Activated T-helper 1 cell treated with Interleukin-2 at 50 U/mL for 16 hours (primary cell): Measurements from ENCODE around the gene CHAF1B.
A peak's percentile ranks its signal among the peaks of the same experiment; 100 is the strongest.

ENCODE experiments used
- DNase-seq: peaks from one replicate; pipeline ENCODE4 v3.0.0-alpha.2; 2020; ENCODE audit warnings: low read depth

The CHAF1B gene

DNA sequence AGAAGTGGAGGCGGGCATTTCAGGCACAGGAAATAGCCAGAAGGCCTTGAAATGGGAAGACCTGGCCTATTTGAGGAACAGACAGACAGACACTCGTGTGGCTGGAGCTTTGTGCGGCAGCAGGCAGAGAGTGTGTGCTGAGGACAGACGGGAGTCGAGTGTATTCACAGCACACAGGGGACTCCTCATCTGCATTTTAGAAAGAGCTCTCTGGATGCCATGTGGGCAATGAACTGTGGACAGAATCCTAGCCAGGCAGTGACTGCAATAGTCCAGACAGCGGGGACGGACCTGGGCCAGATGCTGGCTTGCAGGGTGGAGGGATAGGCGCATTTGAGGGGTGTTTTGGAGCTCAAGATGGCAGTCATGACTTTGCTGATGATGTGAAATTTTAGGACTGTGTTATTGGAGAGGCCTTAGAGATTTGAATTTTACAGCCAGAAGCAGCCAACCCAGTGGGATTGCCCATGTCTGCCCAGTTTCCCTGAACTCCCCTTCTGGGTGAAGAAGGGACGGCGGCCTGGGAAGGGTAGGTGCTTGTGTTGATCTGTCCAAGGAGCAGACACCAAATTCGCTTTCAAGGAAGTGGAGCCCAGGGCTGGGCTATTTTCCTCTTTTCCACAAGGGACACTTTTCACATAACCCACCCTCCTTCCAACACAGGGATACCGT lies 43.7 kb downstream of the CHAF1B start:
- no peak for DNase-seq

DNA sequence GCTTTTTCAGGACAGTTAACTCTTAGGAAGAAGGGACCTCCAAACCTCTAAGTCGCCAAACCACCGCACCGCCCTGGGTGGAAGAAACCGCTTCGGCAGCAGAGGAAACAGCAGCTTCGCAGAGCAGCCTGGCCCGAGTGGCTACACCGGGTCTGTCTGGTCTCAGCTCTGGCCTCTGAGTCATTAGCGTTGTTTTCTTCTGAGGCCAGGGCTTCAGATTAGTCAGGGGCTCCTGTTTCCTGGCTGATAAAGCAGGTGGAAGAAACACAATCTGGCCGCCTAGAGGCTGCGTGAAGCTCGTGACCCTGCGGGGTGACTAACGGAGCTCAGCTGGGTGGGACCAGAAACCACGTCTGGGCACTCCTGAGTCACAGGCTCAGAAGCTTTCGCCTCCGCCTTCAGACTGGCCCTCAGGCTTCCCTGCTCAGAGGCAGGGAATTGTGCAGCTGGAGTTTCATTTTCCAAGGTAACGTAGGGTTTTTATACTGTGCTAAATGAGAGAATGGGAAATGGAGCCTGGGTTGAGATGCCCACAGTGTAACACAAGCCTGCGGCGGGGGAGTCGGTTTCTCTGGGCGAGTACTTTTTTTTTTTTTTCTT lies 44.9 kb downstream of the CHAF1B start:
- DNase-seq: peak; percentile 55

DNA sequence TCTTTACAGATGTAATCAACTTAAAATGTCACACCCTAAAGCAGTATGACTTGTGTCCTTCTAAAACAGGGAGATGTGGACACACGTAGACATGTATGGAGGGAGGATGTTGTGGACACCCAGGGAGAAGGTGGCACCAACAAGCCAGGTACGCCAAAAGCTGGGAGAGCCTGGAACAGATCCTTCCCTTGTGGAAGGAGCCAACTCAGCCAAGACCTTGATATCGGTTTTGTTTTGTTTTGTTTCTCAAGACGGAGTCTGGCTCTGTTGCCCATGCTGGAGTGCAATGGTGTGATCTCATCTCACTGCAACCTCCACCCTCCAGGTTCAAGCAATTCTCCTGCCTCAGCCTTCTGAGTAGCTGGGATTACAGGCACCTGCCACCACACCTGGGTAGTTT lies 45.6 kb downstream of the CHAF1B start:
- DNase-seq: no peak

DNA sequence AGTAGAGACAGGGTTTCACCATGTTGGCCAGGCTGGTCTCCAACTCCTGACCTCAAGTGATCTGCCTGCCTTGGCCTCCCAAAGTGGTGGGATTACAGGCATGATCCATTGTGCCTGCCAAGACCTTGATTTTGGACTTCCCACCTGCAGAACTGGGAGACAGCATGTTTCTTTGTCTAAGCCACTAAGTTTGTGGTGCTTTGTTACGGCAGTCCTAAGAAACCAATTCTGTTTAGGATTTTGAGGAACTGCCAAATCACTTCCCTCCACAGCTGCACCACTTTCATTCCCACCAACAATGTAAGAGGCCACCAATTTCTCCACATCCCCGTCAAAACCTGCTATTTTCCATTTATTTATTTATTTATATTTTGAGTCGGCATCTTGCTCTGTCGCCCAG lies 46.1 kb downstream of the CHAF1B start:
- no peak for DNase-seq

DNA sequence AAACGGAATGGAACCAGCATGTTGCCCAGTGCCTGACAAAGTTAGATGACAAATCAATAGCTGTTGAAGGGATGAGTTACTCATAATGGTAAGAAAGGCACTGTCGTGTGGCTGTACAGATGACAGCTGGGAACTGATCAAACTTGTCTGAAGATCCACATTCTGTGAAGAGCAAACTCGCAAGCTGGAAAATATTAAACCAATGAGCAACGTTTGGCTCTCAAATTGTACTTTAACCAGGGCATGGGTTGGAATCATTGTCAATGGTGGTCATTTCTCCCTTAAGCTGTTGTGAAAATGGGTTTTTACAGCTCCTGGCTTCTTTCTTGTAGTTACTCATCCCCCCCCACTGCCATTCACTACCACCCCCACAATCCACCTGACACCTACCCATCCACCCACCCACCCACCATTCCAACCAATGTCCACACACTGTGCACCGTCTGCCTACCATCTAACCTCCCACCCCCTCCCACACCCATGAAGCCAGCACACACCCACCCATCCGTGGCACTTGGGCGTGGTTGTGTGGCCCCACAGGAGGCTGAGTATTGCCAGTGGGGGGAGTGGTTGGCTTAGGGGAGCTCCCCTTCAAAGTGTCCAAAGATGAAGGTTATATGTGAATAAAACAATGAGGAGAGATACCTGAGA lies 48.0 kb downstream of the CHAF1B start:
- no peak for DNase-seq

DNA sequence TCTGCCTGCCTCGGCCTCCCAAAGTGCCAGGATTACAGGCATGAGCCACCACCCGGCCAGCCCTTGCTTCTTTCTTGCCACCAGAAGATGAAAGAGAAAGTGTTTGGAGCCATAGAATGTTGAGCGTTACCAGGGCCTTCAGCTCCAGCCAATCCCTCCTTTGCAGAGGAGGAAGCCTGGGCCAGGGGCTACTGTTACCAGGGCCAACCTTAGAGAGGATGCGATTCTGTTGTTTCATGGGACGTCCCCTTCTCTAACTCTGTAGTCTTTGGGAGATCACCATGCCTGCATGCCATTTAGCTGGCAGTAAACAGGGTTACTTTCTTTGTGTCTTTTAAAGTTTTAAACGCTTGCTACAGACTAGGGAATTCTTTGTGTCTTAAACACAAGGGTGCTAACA lies 49.0 kb downstream of the CHAF1B start:
- no peak for DNase-seq

DNA sequence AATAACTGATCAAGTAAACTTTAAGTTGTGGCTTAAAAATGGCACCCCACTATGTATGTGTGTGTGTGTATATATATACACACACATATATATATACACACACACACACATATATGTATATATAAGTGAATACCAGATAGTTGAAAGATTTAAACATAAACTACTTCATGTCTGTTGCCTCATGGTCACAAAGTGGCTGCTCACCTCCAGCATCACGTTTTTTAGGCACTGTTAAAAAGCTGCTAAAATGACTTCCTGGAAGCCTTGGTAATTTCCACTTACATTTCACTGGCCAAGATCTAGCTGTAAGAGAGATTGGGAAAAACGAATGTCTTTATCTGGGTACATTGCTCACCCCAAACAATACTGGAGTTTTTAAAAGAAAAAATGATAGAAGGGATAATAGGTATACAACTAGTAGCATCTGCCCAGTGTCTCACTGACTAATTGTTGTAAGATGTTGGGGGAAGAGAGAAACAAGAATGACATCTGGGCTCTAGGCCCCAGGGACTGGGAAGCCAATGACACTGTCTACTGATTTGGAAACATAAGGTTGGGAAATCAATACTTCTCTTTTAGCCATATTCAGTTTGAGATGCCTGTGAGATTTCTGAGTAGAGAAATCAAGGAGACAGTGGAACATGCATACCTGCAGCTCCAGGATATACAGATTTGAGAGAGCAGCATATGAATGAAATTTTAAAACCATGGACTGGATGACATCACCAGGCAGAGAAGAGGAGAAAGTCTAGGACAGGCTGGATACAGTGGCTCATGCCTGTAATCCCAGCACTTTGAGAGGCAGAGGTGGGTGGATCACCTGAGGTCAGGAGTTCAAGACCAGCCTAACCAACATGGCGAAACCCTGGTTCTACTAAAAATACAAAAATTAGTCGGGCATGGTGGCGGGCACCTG lies 51.9 kb downstream of the CHAF1B start:
- no peak for DNase-seq

DNA sequence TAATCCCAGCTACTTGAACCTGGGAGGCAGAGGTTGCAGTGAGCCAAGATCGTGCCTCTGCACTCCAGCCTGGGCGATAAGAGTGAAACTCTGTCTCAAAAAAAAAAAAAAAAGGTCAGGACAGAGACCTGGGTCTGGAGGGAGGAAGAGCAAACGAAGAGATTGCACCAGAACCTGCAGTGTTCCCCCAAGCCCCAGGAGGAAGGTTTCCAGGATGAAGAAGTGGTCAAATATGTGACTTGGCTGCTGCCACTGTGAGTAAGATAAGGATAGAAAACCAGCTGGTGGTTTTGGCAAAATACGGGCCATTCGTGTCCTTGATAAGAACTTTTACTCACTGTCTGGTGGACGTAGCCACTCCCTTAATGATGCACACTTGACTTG lies 52.5 kb downstream of the CHAF1B start:
- no peak for DNase-seq

DNA sequence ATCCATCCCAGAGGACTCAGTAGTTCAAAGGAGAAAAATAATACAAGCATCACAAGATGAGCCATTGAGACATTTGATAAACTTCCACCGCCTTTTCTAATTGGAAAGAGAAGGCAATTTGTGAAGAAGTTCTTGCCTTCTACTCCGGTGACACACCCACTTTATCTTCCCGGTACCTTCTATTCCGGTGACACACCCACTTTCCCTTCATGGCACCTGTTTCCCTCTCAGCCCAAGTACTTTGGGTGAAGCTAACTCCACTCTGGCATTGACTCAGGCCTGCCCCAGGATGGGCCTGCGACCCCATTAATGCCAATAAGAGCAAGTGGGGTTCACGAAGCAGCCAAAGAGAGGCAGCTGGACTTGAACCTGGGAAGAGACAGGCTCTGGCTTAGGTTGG lies 56.5 kb downstream of the CHAF1B start:
- DNase-seq: no peak

DNA sequence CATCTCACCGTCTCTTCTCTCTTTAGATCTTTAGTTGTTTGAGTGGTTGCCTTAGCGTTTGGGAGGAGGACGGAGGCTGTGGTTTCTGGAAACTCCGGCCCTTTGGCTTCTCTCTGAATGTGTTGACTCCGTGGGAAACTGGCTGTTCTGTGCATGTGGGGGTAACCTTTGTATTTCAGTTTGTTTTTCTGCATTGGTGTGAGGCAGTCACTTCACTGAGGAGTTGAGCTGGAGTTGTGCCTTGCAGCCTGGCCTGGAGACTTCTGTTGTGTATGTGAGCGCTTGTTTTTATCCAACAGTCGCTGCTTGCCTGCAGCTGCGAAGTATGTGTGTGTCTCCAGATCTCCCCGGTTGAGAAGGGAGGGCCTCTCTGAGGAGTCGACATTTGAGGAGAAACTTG lies 61.1 kb downstream of the CHAF1B start:
- DNase-seq: no peak

DNA sequence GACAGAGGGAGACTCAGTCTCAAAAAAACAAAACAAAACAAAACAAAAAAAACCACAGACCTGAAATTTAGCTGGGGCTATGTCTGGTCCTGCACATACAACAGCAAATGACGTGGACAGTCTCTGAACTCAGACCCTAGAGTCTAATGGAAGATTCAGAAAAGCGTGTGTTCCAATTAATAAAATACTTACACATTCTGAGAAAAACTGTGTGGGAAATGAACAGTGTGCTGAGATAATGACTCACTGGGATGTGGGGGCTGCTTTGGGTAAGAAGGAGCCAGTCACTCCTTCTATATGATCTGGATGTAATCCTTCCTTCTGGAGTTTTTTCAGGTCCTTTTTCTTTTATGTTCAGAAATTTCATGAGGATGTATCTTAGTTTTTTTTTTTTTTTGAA lies 65.3 kb downstream of the CHAF1B start:
- DNase-seq: no peak

DNA sequence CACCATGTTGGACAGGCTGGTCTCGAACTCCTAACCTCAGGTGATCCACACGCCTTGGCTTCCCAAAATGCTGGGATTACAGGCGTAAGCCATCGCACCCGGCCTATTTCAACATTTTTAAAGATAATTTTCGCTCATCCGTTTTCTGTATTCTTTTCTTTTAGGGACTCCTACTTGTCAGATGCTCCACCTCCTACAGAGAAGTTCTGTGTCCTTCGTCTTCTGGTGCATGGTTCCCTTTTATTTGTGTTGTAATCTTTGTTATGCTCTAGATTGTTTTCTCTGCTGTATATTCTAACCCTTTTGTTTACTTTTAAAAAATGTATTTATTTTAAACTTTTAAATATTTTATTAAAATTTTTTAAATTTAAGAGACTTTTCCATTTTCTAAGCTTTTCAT lies 66.3 kb downstream of the CHAF1B start:
- no peak for DNase-seq

DNA sequence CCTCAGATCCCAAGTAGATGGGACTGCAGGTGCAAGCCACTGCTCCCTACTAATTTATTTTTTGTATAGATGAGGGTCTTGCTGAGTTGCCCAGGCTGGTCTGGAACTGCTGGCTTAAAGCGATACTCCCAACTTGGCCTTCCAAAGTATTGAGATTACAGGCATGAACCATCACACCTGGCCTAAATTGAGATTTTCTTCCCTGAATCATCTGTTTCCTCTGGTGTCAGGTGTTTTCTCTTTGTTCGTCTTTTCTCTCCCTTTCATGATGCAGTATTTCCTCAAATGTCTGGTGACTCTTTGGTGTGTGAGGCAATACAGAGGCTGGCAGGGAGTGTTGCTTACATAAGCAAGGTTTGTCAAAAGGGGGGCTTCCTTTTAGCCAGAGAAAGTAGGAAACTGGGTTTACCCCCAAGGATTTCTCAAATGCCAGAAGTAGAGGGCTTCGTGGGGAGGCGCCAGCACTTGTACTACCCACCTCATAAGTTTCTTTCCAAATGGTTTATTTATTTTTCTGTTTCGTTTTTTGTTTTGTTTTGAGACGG lies 67.2 kb downstream of the CHAF1B start:
- DNase-seq: no peak

DNA sequence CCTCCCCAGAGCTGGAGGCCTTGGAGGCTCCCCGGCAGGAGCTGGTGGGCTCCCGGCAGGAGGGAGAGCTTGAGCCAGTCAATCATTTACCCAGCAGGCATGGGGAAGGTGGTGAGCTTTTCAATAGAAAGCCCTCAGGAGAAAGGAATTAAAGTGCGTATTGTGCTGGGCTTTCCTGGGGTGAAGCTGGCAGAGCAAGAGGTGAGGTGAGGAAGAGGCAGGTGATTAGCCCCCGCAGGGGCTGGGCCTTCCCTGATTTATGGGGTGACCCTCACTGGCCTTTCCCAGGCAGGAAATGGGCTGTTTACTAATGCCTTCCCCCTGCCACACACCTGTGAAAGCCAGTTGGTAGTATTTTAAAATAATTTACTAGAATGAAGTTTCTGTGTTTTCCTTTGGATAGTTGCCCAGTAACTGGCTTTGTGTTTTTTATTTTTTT lies 68.9 kb downstream of the CHAF1B start:
- DNase-seq: no peak

DNA sequence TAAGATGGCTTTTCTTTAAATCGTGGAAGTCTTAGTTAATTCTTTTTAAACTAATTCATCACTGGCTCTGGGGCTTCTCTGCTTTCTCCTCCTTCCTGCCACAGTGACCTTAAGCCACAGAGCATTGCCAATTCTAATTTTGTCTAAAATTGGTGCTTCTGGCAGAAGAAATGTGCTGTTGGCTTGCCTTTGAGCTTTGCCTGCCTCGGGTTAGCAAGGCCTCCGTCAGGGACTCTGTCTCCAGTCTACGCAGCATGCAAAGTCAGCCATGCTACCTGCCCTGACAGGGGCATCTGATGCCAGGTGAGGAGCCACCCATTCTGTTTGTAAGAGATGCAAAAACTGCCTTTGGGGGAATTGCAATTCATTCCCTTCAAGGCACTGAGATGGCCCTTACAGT lies 69.5 kb downstream of the CHAF1B start:
- DNase-seq: no peak

DNA sequence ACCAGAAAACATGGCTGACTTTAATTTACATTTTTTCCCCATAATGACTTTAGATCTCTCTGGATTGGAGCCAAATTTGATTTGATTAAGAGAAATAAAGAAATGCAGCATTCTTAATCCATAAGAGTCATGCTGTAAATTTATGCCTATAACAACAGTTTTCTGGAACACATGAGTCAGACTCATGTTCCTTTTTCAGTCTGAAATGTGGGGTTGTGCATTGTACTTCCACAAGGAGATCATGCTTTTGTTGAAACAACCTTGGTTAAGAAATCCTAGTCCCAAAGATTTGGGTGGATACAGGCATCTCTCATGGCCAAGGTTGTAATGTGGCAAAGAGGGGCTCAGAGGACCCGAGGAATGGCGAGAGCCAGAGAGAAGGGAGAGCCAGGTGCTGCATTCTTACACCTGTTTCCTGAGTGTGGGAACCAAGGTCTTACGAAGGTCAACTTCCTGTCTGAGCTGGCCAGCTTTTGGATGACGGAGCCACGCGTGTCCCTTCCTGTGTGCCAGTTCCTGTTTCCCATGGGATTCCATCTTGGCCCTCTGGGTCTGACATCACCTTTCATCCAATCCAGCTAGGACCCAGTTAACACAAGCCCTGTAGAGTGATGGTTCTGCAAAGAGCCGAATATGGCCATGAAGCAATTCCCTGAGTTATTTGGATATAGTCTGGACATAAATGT lies 71.7 kb downstream of the CHAF1B start:
- no peak for DNase-seq

DNA sequence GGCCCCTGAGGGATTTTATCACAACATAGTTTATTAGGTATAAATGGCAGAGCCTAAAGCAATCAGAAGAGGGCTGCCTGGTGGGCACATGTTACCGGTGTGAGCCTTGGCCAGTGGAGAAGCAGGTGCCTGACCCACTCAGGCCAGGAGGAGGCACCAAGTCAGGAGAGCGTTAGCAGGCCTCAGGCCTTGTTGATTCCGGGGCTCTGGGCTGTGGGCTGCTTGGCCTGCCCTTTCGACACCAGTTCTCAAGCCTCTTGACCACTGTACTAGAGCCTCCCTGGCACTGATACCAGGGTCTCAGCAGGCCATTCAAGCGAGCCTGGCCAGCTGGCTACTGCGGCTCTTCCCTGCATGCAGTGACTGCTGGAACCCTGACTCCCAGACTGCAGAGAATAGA lies 73.9 kb downstream of the CHAF1B start:
- DNase-seq: no peak

DNA sequence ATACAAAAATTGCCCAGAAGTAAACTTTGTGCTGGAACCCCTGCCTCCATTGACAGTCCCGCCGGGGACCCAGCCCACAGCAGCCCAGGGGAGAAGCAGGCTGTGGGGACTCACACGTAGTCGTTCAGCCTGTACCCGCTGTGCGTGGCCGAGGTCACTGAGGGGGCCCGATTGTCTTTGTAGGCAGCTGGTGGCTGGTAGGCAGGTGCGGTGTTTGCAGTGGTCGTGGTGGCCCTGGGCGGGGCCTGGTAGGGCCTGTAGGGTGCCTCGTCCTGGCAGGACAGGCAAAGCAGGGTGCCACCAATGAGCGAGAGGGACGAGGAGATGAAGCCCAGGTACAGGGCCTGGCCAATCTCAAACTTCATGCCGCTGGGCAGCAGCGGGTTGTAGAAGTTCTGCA lies 75.7 kb downstream of the CHAF1B start:
- DNase-seq: no peak

DNA sequence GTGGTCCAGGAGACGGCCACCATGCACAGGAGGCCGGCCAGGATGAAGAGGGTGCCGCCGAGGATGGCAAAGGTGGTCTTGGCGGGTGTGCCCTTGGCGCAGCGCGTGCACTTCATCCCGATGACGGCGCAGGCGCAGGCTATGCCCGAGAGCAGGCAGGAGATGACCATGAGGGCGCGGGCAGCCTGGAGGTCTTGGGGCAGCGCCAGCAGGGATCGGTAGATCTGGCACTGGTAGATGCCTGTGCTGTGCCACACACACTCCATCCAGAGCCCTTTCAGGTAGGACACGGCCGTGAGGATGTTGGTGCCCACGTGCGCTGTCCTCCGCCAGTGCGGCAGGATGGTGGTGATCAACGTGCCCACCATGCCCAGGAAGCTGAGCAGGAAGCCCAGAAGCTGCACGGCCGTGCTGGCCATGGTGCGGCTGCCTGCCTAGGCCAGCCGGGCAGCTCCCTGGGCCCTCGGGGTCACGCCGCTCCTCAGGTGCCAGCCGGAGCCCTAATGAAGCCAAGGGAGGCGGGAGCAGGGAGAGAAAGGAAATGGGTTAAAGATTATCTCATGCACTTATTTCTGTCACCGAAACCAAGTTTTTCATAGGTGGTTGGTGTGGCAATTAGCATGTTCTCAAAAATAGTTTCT lies 76.2 kb downstream of the CHAF1B start:
- DNase-seq: no peak

DNA sequence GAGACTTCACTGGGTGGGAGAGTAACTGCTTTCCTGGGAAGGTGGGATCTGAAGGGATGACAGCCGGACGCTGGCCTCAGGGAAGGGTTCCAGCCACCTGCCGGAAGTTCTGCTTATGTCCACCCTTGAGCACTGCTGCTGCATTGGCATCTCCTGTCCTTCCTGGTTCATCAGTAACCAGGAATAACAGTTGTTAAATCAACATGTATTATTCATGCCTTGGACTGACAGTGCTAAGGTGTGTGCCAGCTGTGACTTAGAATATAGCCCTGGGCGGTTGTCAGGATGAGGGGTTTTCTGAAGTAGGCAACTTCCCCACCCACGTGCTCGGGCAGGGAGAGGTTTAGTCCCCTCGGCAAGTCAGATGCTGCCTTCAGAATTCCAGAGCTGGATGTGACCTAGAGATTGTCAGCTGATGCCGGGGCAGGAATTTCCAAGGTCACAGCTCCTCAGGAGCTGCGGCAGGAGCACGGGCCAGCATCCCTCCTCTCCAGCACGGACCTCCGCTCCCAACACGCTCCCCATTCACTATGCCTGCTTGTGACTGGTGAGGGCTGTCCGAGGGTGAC lies 76.8 kb downstream of the CHAF1B start:
- no peak for DNase-seq

DNA sequence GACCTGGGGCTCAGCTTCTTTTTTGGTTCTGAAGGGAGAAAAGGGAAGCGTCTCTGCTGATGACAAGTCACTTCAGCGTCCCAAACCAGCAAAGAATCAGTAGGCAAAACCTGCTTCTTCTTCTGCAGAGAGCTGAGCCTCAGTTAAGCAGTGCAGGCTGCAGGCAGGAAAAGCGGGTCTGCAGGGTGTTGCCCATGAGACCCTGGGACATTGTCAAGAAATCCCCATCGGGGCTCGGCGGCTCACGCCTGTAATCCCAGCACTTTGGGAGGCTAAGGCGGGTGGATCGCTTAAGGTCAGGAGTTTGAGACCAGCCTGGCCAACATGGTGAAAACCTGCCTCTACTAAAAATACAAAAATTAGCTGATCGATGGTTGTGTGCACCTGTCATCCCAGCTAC lies 78.0 kb downstream of the CHAF1B start:
- no peak for DNase-seq
